ACHN (cell line): ENCODE results near the gene KCNG3.
"Not testable (repeated sequence)": the region's sequence is repeated elsewhere in the genome, so short reads cannot be mapped to it uniquely, and the experiment has no call there.

Experiments used
- DNase-seq: peaks from one replicate; pipeline ENCODE4 v3.0.0-alpha.2; 2015
- in situ Hi-C: cut with HindIII; loops from 2 replicates; pipeline ENCODE4 v1.10.0; 2017; ENCODE audit warnings: low sequenced_read_pairs, low pct_ligation_motif_present, low pct_unique_long_range_greater_than_20kb

KCNG3 gene

DNA sequence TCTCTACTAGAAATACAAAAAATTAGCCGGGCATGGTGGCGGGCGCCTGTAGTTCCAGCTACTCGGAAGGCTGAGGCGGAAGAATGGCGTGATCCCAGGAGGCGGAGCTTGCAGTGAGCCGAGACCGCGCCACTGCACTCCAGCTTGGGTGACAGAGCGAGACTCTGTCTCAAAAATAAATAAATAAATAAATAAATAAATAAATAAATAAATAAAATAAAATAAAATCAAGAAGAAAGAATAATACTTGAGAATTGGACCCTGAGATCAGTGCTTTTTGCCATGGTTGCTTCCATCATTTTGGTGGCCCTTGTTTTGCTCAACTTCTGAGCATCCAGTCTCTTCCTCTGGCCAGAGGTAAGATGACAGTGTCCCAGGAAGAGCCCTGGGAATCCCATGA, 95.7 kb downstream of the KCNG3 start:
- DNase-seq, in situ Hi-C loops: not testable (repeated sequence)

DNA sequence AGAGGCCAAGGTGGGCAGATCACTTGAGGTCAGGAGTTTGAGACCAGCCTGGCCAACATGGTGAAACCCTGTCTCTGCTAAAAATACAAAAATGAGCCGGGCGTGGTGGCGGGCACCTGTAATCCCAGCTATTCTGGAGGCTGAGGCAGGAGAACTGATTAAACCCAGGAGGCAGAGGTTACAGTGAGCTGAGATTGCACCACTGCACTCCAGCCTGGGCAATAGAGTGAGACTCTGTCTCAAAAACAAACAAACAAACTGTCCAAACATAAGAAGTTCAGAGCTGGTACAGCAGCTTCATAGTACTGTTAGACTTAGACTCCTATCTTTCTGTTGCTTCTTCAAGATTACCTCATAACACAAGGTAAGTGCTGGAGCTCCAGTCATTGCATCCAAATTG, 100.5 kb downstream of the KCNG3 start:
- DNase-seq, in situ Hi-C loops: not testable (repeated sequence)

DNA sequence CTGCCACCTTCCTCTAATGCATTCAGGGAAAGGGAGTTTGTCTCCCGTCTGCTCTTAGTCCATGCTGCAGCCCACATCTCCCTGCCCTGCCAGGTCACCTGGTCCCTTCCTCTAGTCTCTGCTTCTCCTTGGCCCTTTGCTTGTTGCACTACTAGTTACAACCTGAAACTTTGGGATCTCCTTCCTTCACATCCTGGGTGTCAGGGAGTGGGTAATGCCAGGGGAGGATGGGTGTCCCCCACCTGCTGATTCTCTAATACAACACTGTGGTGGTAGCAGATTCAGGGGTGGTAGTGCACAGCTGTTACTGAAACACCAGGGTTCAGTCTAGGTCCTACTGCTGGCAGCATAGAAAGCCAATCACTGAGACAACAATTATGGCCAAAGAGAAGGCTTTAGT, 101.6 kb downstream of the KCNG3 start:
- in situ Hi-C loops, result no loop called here
- no peak for DNase-seq
